IPS-NIHi7 (cell line): ENCODE measurements around the gene MBNL1.

Experiments
- DNase-seq: peaks from one replicate; pipeline ENCODE4 v3.0.0; 2012; ENCODE audit warnings: mixed read lengths; ENCODE audit errors: extremely low spot score

MBNL1 gene

DNA sequence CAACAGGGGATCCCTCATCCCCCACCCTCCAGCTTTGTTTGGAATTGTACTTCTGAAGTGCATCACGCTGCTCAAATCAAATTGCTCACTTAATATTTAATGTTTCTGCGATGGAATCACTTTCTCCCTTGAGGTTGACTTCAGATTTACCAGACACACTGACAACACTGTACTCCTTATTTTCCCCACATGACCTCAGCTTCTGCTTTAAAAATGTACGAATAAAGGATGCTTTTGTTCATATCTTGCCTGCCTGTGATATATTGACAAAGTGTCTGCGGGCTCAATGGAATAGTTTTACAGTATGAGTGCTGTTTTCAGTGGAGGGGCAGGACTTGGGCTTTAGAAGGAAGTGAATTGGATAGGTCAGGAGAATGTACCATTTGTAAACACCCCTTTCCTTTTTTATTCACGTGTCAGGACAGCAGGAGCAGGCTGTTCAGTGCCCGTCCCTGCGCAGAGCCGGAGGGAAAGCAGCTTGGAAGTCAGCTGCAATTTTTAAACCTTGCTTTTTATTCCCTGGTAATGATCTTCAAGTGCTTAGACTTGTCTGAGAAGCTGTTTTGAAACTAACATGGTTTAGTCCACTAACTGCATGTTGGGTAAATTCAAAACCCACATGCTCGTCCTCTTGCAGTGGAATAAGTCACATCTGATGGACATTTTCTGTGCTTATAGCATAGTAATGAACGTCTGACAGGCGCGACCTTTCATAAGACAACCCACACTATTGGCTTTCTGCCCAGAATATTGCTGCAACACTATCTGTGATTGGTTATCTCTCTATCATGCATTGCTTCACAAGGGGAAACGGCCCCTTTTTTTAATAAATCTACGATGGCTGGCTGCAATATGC lies 29.9 kb downstream of the MBNL1 start:
- no peak for DNase-seq

DNA sequence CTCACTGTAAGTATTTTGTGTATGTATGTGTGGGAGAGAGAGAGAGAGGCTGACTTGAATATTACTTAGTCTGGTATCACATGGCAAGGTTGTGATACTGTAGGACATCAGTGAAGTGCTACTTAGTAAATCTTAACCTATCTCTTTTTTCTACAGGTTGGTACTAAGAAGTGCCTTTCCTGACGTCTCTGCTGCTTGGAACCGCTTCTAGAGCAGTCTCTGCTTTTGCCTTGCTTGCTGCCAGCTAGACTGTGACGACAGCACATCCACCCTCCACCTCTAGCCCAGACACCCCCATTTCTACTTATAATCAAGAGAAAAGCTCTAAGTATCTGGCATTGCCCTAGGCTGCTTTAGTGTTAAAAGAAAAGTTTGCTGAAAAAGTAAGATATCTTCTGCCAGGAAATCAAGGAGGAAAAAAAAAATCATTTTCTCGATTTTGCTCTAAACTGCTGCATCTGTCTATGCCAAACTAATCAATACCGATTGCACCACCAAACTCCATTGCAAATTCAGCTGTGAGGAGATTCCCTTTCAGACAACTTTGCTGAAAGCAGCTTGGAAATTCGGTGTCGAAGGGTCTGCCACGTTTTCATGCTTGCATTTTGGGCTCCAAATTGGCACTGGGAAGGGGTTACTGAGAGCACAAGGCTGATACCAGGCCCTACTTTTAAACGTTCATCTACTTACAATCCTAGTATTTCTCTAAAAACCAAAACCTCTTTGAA lies 30.7 kb downstream of the MBNL1 start:
- no peak for DNase-seq

DNA sequence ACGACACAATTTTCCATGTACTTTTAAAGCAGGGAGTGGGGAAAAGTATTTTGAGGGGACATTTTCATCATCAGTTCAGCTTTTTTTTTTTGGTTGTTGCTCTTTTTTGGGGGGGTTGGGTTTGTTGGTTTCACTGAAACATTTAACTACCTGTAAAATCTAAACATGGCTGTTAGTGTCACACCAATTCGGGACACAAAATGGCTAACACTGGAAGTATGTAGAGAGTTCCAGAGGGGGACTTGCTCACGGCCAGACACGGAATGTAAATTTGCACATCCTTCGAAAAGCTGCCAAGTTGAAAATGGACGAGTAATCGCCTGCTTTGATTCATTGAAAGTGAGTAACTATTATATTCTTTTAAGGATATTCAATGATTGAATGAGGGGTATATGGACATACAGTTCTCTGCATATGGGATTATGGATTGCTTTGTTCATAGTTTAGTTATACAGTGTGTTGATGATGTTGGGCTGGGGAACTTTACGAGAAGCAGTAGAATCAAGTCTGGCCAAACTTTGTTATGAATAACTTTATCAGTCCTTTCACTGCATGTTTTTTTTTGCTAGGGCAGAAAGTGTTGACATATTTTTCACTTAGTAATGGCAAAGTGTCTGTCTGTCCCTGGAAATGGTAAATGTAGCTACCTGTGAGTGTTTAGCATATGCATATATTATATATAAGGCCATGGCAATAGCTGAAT lies 31.5 kb downstream of the MBNL1 start:
- DNase-seq, result no peak

DNA sequence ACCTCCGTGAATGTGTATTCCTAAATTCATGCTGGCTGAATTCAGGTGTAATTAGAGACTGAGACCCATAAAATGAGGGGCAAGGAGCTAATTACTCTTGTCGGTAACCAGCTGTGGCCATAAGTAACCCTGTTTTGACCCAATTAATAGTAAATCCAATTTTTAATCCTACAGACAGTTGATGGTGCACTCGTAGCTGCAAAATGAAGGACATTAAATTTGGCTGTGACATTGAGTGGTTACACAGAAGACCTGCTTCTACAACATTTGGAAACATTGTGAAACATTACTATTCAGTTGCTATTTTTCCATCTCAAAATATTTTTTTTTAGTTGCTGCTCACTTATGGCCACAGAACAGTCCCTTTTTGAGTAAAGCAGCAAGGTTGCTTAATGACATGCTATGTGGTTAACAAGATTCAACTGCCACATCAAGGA lies 33.0 kb downstream of the MBNL1 start:
- no peak for DNase-seq

DNA sequence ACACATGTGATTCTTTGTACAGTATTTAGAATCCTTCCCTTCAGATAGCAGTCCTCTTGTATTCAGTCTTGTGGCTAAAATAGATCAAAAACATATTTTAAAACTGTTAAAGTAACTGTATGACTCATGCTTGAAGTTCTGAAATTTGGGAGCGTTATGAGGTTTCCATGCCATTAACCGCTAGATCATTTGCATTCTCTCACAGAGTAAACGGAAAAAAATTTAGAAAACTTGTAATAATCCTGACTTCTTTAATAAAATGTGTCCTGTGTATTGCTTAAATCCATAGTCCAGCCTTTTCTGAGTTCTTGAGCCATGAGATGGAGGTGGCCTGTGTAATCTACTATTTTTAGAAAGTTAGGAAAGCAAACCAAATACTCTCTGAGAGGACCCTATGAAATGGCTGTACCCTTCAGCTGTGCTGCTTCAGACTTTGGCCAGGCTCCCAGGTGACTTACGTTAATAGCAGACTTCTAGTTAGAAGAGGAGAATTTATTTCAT lies 33.8 kb downstream of the MBNL1 start:
- DNase-seq, result no peak

DNA sequence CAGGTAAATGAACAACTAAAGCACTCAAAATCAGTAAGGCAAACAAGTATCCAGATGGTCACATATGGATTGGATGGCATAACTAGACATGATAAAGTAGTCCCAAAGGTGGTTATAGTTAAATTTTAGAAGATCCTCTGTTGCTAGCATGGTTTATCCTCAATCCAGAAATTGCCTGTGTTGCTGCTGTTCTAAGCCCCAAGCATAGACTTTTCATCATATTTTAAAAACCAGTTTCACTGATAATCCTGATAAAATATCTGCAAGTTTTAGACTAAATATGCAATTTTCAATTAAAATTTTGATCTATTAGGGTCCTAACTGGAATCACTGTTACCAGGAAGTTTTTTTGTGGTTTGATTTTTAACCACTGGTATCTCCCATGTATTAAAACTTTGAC lies 35.4 kb downstream of the MBNL1 start:
- no peak for DNase-seq

GRCh38 chr3:152305075-152305474 lies 36.3 kb downstream of the MBNL1 start:
- DNase-seq, result peak; percentile 16

- DNase-seq, result no peak
These were observed 39.2 kb downstream of the MBNL1 start for GRCh38 chr3:152307829-152308474.

GRCh38 chr3:152308475-152308844 lies 39.7 kb downstream of the MBNL1 start:
- DNase-seq, result no peak

GRCh38 chr3:152309031-152309430 lies 40.3 kb downstream of the MBNL1 start:
- DNase-seq, result no peak

- DNase-seq, result no peak
These were observed 41.0 kb downstream of the MBNL1 start for GRCh38 chr3:152309535-152310307.

- DNase-seq, result no peak
These were observed 44.7 kb downstream of the MBNL1 start for GRCh38 chr3:152313430-152313829.

DNA sequence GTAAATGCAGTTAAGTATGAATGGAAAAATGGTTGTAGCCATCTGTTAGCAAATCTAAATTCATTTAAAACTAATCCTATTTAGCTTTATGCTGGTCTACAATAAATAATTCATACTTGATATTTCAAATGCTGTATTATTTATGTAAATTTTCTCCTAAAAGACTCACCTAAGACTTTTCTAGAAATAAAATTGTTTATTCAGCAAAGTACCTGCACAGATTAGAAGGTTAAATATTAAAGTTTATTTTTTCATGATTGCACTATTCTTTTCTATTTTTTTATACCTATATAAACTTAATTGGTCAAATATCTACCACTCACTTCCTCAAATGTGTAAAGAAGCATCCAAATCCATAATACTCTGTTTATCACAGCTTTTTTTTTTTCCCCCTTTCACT lies 45.2 kb downstream of the MBNL1 start:
- no peak for DNase-seq

GRCh38 chr3:152314677-152315353 lies 46.1 kb downstream of the MBNL1 start:
- DNase-seq, result no peak

- DNase-seq, result no peak
These were observed 46.9 kb downstream of the MBNL1 start for GRCh38 chr3:152315623-152316022.

- no peak for DNase-seq
These were observed 47.6 kb downstream of the MBNL1 start for GRCh38 chr3:152316318-152316717.

DNA sequence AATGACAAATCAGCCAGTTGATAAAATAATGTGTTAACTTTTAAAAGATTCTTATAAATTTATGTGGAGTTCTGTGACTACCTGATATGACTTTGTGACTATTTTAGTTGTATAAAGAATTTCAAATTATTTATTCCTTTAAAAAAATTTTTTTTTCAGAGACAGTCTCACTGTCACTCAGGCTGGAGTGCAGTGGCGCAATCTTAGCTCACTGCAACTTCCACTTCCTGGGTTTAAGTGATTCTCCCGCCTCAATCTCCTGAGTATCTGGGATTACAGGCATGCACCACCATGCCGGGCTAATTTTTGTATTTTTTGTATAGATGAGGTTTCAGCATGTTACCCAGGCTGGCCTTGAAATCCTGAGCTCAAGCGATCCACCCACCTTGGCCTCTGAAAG lies 48.5 kb downstream of the MBNL1 start:
- no peak for DNase-seq

- no peak for DNase-seq
These were observed 49.2 kb downstream of the MBNL1 start for GRCh38 chr3:152317956-152318355.

DNA sequence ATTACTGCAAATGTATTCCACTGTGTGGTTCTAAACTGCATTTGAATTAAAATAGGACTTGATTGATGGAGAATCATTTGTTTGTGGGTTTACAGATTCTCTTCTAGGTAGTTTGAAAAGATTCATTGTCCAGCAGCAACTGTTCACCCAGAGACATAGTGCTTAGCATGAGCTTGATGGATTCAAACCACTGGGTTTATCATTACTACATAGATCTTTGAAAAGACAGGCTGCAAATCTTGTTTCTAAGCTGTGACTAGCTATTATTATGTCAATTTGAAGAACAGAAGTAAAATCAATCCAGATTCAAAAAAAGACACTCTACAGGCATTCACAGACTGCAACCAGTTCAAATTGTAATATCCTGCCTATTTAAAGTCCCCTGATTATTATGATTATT lies 49.8 kb downstream of the MBNL1 start:
- no peak for DNase-seq

- DNase-seq, result no peak
These were observed 50.5 kb downstream of the MBNL1 start for GRCh38 chr3:152319256-152319655.
